Activated CD4-positive, CD25-positive, alpha-beta regulatory T cell treated with anti-CD3 and anti-CD28 coated beads, Interleukin-2, amount 50 U/mL, for 24 hours (primary cell): ENCODE data around the gene TACC2.
A peak's percentile ranks its signal among the peaks of the same experiment; 100 is the strongest.

Source experiments
- ATAC-seq, 2 donors: fragments of 150-1000 bp; cut with Tn5 transposase; one replicate each; pipeline ENCODE4 v1.10.0; 2021; ENCODE audit warnings: mild to moderate bottlenecking in 1 of 2, moderate library complexity in 1 of 2

TACC2 gene

DNA sequence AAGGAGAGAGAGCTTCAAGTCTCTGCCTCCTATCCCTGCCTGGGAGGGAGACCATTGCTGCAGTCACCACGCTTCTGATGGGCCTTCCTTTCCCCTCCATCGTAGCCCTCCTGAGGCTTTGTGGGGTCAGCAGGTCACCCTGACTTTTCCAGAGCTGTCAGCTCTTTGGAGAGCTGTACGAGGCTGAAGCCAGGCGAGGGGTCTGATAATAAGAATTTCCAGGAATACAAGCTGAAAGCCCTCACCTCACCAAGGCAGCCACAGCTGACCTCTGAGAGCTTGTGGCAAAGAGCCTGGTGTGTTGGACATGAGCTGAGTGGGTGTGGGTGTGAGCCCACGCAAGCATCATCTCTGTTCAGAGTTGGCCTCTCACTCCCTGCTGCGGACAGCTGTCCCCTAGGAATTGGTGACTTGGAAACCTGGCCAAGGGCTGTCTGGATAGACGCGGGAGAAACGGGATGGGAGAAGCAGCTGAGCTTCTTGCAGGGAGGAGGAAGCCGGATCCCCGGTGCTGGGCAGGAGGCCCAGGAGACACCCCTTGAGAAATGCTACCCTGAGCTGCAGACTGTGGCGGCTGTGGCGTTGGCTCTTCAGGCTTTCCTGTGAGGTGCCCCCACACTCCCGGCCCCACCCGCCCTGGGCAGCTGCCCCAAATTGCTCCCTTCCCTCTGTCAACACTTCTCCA, 160.1 kb downstream of the TACC2 start:
- ATAC-seq: no peak

DNA sequence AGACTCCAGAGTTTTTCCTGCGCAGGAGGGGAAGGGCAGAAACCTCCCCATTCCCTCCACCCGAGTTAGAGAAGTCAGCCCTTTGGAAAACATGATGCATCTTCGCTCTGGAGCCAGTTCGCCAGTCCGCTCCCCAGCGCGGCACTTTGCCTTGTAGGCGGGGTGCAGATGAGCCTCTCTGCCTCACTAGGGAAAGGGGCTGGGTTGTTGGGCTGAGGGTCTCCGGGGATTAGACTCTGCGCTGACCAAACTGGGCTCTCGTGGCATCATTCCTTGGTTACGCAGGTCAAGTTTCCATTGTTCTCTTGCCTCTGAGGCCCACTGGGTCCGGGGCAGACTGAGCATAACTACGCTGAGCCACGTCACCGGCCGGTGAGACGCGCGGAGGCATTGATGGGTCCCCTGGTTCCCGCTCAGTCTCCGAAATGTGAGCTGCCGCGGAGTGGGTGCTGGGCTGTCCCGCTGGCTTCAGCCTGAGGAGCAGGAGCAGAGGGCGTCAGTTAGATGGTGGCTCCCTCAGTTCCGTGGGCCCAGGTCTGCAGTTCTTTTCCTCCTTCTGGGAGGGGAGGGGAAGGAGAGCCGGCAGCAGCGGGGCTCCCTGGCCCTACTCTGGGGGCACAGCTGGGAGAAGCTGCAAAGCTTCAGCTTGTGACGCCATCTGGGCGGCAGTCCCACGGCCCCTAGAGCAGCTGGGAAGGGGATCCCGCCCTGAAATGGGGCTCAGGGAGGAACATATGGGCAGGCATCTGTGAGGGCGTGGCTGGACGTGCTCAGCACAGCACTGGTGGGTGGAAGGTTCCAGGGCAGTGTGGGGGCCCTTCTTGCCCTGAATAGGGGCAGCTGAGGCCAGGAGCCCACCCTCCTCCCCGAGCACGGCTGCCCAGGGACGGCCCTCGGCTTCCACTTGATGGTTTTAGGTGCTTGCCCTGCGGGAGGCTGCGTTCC, 160.9 kb downstream of the TACC2 start:
- no peak for ATAC-seq

DNA sequence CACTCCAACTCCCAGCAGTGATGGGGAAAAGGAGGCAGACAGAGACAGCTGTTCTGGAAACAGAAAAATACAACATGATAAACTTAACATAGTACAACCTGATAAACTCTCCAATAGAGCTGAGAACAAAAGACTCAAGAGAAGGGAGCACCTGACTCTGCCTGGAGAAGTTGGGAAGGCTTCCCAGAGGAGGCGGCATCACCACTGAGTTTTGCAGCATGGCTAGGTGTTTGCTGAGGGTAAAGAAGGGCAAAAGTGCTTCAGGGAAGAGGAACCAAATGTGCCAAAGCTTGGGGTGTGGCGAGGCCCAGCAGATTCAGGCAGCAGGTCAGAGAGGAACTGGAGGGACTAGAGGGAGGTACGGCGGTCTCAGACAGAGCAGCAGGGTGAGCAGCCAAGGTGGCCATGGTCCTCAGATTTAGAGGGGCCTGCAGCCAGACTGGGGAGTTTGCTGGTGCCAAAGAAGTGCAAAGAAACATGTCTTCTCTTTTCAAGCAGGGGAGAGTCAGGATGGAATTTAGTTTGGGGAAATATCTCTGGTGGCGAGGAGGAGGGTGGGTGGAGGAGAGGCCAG, 162.2 kb downstream of the TACC2 start:
- no peak for ATAC-seq

DNA sequence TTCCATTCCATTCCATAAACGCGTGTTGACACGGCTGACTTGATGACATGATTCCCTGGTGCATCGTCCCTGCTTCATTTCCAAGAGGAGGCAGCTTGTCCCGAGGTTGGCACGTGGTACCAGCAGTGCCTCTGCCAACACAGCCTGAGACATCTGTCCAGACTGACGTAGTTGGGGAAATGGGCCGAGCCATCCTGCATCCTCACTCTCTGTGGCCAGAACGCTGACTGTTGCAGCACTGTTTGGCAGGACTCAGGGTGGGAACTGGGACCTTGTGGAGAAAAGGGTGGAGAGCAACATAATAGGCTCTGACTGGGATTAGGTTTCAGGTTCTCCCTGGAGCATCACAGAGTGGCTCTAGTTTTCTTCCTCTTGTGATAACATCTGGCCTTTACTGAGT, 163.6 kb downstream of the TACC2 start:
- no peak for ATAC-seq

DNA sequence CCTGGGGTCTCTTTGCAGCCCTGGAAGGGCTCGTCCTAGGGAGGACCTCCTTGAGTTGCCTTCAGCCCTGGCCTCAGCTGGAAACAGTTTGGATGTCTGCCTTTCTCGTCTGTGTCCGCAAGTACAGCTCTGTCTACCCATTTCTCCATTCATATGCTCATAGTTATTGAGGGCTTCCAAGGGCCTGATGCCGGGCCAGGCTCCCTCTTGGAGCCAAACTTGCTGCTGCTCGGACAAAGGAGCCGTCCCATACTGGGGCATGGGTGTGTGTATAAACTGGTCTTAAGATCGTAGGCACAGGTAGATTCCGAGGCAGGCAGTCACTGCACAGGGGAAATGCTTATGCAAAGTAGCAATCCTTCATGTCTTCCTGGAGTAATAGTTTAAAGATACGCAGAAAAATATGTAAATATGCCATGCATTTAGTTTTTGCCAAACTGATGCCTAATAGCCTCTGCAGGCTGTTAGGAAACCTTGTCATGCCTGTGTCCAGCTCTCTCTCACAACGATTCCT, 165.1 kb downstream of the TACC2 start:
- no peak for ATAC-seq

DNA sequence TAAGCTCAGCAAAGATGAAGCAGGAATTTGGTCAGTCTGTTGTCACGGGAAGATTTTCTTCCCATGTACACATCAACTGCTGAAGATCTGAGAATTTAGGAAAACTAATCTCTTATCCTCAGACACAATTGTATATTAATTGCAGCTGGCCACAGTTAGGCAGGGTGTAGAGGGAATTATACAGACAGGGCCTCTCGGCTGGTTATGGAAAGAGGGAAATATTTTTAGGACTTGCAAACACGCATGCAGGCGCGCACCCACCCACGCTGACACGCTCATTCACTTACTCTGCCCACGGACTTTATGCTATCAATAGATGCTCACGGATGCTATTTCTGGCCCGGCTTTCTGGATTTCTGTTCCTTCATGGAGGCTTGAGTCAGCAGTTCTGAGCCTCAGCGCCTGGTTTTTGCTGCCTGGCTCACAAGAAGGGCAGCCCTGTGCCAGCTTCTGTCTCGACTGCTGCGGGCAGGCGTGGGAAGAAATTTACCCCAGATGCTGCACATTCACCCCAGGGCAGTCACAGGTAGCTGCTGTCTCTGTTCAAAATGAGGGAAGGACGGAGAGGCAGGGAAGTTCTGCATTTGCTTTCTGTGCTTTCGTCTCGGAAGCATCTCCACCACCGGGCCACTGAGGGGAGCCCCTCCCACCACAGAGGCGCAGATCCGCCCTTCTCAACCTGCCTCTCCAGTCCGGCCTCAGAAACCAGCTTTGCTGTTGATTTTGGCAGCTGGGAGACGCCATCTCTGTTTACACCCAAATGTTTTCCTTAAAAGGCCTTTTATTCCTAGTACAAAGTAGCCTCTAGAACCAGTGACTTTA, 165.8 kb downstream of the TACC2 start:
- ATAC-seq: no peak

DNA sequence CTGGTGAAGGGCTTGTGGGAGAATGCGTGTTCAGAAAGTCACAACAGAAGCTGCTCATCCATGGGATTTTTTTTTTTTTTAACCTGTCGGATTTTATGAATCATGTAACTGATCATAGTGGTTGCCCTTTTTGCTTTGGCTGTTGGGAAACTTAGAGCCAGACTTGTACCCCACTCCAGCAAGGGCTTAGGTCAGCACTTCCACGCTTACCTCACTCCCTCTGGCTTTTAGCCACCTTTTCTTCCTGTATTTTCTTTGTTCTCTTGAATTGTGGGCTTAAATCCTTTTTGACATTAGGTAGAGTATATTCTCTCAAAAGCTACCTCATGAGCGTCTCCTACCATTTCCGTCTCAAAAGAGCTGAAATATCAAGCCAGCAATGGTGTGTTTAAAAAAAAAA, 168.5 kb downstream of the TACC2 start:
- ATAC-seq: no peak

DNA sequence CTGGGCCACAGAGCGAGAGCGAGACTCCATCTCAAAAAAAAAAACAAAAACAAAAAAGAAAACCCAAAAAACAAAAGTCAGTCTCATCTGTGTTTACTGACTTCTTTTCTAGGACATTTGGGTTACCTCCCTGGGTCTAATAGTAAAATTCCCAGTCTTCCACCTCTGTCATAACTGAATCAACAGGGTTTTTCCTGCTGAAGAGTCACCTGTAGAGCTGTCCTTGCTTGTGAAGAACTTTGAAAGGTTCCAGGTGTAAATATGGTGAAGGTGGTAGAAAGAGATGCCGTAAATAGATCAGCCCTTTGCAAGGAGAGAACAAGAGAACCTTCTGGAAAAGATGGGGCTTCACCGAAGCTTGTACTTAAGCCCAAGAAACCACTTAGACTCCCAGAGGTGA, 169.4 kb downstream of the TACC2 start:
- ATAC-seq: no peak

DNA sequence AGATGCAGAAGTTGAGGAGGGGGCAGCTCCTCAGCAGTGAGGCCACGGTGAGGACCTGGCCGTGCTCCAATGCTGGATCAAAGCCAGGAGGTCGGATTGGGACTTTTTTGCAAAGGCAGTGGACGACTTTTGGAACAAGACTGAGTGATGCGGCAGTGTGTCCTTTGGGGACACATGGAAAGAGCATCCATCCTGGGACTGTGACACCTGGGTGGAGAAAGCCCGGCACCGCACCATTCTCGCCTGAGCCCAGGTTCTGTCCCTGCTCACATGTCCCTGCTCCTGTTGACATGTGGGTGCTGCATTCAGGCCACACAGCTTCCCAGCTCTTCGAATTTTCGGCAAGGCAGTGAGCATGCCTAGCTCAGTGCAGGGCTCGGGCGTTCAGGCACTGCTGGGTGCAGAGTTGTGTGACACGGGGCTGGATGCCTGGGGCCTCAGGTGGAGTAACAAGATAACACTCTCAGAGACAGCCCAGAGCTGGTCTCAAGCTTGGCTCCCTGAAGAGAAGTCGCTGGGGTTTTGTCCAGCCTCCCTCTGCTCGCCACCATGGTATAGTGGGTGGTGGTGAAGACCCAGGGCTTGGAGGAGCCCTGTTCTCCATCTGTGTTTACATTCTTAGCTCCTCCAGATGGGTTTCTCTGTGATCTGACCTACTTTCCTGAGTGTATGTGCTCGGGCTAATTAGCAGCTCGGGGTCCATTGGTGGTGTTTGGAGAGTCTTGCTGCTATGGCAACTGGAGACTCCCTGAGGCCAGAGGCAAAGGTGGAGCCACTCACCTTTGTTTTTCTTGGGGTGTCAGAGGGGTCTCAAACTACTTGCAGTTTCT, 170.4 kb downstream of the TACC2 start:
- ATAC-seq: peak in 1 of 2 donors; percentile 39

DNA sequence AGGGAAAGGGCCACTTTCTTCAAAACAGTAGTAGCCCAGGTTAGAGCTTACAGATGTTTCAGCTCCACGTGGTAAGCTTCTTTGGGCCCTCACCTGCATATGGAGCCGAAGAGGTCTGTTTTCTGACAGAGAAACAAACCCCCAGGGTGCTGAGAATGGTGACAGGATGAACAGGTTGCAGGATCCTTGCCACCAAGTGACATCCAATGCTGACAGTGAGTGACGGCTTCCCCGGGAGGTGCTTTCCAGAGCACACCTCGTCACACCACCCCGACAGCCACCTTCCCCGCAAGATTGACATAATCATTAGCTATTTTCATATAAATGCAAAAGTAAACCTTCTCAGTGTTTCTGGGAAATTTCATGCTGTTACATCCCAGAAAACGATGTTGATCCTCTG, 172.8 kb downstream of the TACC2 start:
- no peak for ATAC-seq

DNA sequence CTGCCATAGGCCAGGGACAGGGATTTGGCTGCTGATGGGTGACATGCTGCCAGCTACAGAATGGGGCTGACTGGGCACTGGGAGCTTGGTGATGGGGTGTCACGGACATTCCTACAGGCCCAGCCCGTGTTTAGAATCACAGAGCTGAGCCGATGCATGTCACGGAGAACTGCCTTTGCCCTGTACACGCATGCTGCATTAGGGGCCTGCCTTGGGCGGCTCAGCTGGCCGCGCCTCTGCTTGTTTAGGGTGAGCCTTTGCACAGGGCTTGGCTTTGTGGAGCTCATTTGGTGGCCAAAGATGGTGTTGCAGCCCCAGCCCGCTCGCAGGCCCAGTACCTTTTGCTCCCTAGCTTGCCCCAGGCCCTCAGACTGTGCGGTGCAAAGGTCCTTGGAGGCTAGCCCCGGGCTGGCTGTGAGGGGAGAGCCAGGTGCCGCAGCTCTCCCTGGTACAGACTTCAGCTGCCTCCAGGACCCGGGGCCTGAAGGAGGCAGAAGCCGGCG, 173.8 kb downstream of the TACC2 start:
- ATAC-seq: no peak

DNA sequence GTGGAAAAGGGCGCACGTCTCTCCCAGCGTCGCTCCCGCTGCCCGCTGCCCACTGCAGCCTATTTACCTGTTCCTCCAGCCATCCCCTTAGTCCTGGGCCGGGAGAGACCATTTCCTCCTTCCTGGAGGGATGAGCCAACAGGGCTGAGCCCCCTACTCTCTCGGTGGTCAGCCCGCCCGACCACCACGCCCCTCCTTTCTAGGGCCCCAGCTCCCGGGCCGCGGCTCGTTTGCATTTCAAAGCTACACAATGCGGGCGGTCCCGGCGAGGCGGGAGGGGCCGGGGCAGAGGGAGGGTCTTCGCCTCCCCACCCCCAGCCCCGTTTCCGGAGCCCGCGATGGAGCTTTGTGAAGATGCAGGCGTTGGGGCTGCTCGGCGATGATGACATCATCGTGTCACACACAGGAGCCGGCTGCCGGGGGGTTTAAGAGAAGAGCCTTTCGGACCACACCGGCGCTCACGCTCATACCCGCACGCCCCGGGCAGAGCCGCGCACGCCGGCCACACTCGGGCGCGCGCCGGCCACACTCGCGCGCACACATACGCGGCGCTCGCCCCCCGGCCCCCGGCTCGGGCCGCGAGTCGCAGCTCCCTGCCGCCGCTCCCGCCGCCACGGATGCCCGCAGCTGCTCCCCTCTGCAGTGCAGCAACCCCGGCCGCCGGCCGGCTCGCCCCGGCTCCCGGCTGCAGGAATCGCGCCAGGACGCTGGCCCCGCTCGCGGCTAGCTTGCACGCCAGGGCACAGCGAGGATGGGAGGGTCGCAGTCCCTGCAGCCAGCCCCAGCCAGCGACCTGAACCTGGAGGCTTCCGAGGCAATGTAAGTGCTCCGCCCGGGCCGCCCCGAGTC, 174.4 kb downstream of the TACC2 start:
- ATAC-seq: no peak

DNA sequence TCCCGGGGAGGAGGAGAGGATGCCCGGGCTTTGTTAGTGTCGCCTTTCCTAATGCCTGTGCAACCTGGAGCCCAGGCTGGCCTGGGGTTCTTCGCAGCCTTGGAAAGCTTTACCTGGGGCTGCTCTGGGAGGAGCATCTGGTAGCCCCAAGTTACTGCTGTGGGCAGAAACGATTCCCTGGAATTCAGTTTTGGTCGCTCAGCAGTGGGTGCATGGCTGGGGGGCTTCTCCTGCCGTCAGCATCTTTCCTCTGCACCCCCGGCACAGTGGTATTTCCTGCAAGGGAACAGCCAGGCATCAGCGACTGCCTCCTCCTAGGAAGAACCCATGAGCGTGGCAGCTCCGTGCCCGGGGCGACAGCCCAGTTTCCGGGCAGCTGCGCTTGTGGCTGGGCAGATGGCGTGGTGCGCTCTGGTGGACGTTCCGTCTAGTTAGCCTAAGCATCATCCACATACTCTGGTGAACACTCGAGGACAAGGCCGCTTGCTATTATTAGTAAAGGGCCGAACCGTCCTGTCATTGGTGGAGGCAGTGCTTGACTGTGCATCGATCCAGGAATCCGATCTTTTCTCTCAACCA, 175.1 kb downstream of the TACC2 start:
- ATAC-seq: no peak

DNA sequence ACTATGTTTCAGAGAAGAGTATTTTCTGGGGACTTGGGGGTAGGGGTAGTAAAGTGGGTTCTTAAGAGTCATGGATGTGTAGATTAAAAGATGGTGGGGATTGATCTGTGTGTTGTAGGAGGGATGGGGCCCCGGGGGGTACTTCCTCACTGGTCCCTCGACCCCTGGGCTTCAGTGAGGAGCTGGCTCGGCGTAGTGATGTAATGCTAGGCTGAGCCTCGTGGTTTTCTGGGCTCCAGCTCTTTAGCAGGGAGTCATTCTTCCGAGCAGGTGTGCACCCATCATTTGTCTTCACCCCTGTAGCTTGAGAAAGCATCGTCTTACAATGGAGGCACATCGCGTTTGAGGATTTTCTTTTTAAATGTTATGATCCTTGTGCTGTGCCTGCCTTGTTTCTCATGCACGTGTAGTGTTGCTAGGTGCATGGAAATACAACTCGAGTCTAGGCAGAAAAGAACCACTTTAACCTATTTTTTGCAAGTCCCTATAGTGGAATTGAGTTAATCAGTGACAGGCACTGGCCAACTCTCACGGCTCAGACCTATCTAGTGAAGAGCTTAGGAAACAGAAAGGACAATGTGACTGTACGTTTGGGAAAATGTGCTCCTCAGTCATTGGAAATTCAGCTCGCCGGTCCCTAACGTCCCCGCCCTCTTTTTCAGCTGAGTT, 176.0 kb downstream of the TACC2 start:
- no peak for ATAC-seq

DNA sequence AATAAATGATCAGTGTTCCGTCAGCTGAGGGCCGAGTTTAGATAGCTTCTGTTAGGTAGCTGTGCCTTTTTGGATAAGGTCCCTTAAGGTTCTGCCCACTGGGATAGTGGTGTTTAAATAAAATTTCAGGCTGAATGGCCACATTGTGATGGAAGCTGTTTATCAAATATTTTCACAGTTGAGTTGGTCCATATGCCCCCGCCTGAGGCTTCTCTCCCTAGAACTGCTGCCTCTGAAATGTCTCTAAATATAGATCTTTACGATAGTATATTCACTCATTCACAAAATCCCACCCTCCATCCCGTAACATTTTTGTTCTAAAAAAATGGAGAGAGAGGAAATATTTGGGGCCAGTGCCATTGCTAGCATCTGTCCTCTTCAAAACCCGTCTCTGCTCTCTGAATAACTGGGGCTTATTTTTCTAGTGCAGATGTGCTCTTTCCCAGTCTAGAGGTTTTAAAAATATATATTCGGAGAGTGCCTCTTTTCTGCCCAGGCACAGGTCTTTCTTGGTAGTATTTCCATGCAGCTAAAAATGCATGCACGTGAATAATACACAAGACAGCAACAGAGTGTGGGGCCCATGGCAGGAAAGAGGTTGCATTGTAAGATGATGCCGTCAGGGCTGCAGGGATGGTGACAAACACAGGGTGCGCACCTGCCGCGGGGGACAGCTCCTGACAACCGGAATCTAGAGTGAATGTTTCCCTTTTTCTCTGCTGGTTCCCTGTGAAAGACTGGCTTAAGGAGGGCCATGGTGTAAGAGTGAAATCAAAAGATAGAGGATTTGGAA, 176.7 kb downstream of the TACC2 start:
- ATAC-seq: no peak

DNA sequence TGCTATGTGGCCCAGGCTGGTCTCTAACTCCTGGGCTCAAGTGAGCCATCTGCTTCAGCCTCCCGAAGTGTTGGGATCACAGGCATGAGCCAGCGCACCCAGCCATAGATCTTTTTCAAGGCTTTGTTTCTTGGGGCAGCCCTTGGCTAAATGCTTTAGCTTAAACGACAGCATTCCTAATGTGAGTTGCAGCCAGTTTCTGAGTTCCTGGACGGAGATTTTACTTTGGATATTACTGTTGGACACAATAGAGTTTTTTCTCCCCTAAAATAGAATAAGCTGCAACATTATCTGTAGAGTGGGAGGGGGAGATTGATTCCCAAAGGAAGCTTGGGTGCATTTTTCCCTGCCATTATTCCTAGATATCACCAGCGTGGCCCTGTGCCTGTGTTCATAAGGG, 179.1 kb downstream of the TACC2 start:
- ATAC-seq: no peak

DNA sequence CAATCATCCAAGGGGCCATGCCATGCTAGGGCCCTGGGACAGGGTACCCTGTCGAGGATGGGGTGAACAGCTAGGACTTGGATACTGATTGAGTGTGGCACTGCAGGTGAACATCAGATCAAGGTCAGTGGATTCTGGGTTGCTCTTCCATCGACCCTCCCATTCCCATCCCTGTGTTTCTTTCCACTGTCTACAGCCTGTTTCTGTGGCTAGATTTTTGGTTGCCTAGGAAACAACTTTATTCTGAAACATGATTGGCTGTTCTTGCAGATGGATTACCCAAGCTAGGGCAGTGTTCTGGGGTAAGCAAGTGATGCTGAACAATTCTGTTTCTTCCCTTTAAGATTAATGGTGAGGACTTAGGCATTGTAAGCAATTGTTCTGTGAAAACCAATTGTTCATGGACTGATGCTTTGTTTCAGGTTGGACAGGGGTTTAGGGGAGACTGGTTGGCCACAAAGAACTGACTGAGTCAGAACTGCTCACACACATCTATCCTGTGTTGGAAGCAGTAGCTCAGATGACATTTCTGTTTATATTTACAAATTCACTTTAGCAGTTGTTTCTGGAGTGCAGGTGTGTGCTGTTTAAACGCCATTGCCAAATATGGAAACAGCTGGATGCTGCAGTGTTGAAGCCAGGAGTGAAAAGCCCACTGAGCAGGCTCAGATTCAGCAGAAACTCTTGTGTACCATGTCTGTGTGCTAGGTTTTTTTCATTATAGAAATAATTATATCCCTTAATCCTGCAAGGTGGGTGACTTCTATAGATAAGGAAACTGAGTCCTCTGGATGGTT, 179.8 kb downstream of the TACC2 start:
- ATAC-seq: no peak

DNA sequence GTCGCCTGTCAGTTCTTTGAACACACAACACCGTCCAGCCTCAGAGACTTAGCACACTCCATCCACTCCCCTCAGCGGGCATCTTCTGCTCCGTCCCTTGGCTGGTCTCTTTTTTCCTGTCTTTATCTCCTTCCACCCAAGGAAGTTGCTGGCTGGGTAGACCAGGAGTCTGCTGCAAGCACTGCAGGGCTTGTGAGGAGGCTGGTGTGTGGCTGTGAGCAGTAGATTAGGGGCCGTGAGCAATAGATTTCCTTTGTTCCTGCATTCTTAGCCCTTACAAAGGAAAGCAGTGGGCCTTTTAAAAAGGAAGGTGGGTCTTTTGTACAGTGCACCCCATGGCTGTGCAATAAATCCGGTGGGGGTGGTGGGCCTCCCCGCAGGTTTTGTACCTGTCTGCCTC, 181.8 kb downstream of the TACC2 start:
- no peak for ATAC-seq
